PC-9 (cell line): Measurements from ENCODE around the gene MCC.

Experiments
- CTCF ChIP-seq: fragments of 200-600 bp; sonication (generic); conservative IDR thresholded peaks from 2 replicates; pipeline ENCODE4 v1.6.1; 2017; ENCODE audit warnings: mixed run types, antibody characterized with exemption, mild to moderate bottlenecking, moderate library complexity
- EZH2 ChIP-seq: fragments of 200-600 bp; sonication (generic); IDR thresholded peaks from 2 replicates; pipeline ENCODE4 v1.8.0; 2017; ENCODE audit warnings: antibody characterized with exemption, low read depth

GRCh38 chr5:113518884-113519283 lies 30.6 kb upstream of the MCC start:
- TF ChIP-seq EZH2 (no peak), CTCF (no peak)
